ENCODE measurements around the gene GRAMD1B. TPM values are rescaled to one million over a fixed set of nuclear protein-coding genes. Genes with fewer than 3 reads are reported as not detected.

Gene GRAMD1B
- total and polyA plus RNA-seq, 4 donors, result 0.29 to 2.6 (median 1.3) TPM

DNA sequence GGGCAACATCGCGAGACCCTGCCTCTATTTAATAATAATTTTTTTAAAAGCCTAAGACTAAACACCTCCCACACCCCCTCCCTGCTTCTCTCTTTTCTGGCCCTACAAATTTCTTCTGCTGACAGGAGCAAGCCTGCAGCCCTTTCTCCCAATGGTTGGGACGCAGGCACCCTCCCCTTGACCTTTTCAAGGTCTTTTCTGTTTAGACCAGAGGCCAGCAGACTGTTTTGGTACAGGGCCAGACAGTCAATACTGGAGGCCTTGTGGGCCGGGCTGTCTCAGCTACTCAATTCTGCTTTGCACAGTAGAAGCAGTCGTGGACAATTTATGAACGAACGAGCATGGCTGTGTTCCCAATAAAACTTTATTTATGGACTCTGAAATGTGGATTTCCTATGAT is 132.1 kb downstream of the GRAMD1B start:
- H3K4me3 ChIP-seq (ENCODE audit: low read depth in 1 of 3, low read length in 3 of 3), result no peak overlapping the region
- DNase-seq (ENCODE audit: low spot score), result no peak

DNA sequence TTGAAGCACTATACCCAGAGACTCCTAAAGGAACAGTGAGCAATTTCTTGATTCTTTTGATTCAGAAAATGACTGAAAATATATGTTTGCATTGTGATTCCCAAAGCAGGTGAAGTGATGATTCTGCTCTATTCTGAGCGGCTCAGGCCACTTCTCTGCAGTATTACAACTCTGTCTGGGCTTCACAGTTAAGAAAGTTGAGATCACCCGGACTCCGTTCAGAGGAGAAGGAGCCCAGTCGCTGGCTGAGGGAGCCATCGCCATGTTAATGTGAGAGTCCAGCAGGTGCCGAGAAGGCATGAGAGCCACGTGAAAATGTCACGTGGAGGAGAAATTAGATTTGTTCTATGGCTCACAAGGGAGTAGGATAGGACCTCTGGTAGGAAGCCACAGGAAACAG is 132.8 kb downstream of the GRAMD1B start:
- H3K27ac ChIP-seq (ENCODE audit: low read depth in 1 of 2, low read length in 2 of 2), result no peak overlapping the region
- TF ChIP-seq GABPA (IDR thresholded peaks at IDR 0.05 in 1 of 2, conservative IDR thresholded peaks at IDR 0.05 in 1 of 2) (no peak), EGR1 (IDR thresholded peaks at IDR 0.05; ENCODE audit: low read depth in 2 of 2) (no peak), YY1 (IDR thresholded peaks at IDR 0.05) (no peak), MAX (IDR thresholded peaks at IDR 0.05) (no peak), REST (IDR thresholded peaks at IDR 0.05) (no peak), HNF4G (IDR thresholded peaks at IDR 0.05) (no peak), ZBTB33 (IDR thresholded peaks at IDR 0.05) (no peak), HNF4A (conservative IDR thresholded peaks at IDR 0.05) (no peak), FOXA1 (IDR thresholded peaks at IDR 0.05) (no peak), RXRA (IDR thresholded peaks at IDR 0.05) (no peak), JUND (IDR thresholded peaks at IDR 0.05) (no peak), CTCF (IDR thresholded peaks at IDR 0.05; ENCODE audit: low read depth, low read length, missing input control) (no peak), TAF1 (conservative IDR thresholded peaks at IDR 0.05) (no peak), ATF3 (IDR thresholded peaks at IDR 0.05) (no peak), NR2F2 (IDR thresholded peaks at IDR 0.05) (no peak), RAD21 (IDR thresholded peaks at IDR 0.05) (no peak), FOXA2 (IDR thresholded peaks at IDR 0.05) (no peak), SP1 (IDR thresholded peaks at IDR 0.05) (no peak)
- no peak overlapping the region for H3K9ac ChIP-seq (ENCODE audit: low read depth in 1 of 2, low read length in 2 of 2)
- no peaks in the 10 kb centered on the region for H3K27me3 ChIP-seq (ENCODE audit: control insufficient read depth in 4 of 4, insufficient read depth in 4 of 4, low read length in 3 of 4)
- 94% methylated on average over 8 of the region's 8 CpGs for WGBS
- no peak for DNase-seq (ENCODE audit: low spot score)
- no peaks in the 10 kb centered on the region for H3K36me3 ChIP-seq (ENCODE audit: control insufficient read depth in 4 of 4, insufficient read depth in 3 of 4, low read depth in 1 of 4, low read length in 3 of 4)
- H3K9me3 ChIP-seq (ENCODE audit: control insufficient read depth in 4 of 4, low read length in 3 of 4), result no peaks in the 10 kb centered on the region
- peaks cover 0 to 9% (median 3%) of the 10 kb centered on the region in 4 donors for H3K4me1 ChIP-seq (ENCODE audit: control insufficient read depth in 4 of 4, insufficient read depth in 4 of 4, low read length in 3 of 4)
- no peak overlapping the region for H3K4me3 ChIP-seq (ENCODE audit: low read depth in 1 of 3, low read length in 3 of 3)

More for the DNA sequence above, 132.1 kb downstream of the GRAMD1B start:
- no peaks in the 10 kb centered on the region for H3K36me3 ChIP-seq (ENCODE audit: control insufficient read depth in 4 of 4, insufficient read depth in 3 of 4, low read depth in 1 of 4, low read length in 3 of 4)
- no peak overlapping the region for H3K9ac ChIP-seq (ENCODE audit: low read depth in 1 of 2, low read length in 2 of 2)
- H3K27ac ChIP-seq (ENCODE audit: low read depth in 1 of 2, low read length in 2 of 2), result no peak overlapping the region
- H3K4me1 ChIP-seq (ENCODE audit: control insufficient read depth in 4 of 4, insufficient read depth in 4 of 4, low read length in 3 of 4), result peaks cover 0 to 9% (median 3%) of the 10 kb centered on the region in 4 donors
- 54% methylated on average over 7 of the region's 7 CpGs for WGBS
- peak in 1 of 2 donors; percentile 33 for TF ChIP-seq HNF4A (conservative IDR thresholded peaks at IDR 0.05)
- no peak for TF ChIP-seq ATF3 (IDR thresholded peaks at IDR 0.05)
- no peak for TF ChIP-seq MAX (IDR thresholded peaks at IDR 0.05)
- H3K9me3 ChIP-seq (ENCODE audit: control insufficient read depth in 4 of 4, low read length in 3 of 4), result no peaks in the 10 kb centered on the region
- no peaks in the 10 kb centered on the region for H3K27me3 ChIP-seq (ENCODE audit: control insufficient read depth in 4 of 4, insufficient read depth in 4 of 4, low read length in 3 of 4)

Measured in liver (tissue), 9 donors.